GM23248 (cell line): Measurements from ENCODE around the gene TMEM151B.

Experiments
- EZH2 ChIP-seq: fragments of 200-600 bp; sonication (generic); IDR thresholded peaks from 2 replicates; pipeline ENCODE4 v1.6.1; 2018; ENCODE audit warnings: antibody characterized with exemption, mild to moderate bottlenecking; ENCODE audit not compliant: insufficient read depth, poor library complexity, severe bottlenecking
- EZH2phosphoT487 ChIP-seq: fragments of 200-600 bp; sonication (generic); IDR thresholded peaks from 2 replicates; pipeline ENCODE4 v1.6.1; 2018; ENCODE audit warnings: antibody characterized with exemption, moderate library complexity, mild to moderate bottlenecking, low read depth; ENCODE audit not compliant: insufficient read depth

GRCh38 chr6:44251576-44252524 lies 18.4 kb upstream of the TMEM151B start:
- no peak for TF ChIP-seq EZH2
- TF ChIP-seq EZH2phosphoT487, result no peak
